ENCODE results near the gene AOPEP.

GRCh38 chr9:94728719-94729118 is 2.2 kb downstream of the AOPEP start:
- no peak for TF ChIP-seq CTCF (IDR thresholded peaks at IDR 0.05)
- TF ChIP-seq EZH2phosphoT487 (IDR thresholded peaks at IDR 0.05), result no peak
- no peak for TF ChIP-seq EZH2 (IDR thresholded peaks at IDR 0.05)
